Activated CD4-positive, alpha-beta T cell treated with anti-CD3 and anti-CD28 coated beads for 36 hours (primary cell): Measurements from ENCODE around the gene KNSTRN. TPM values are rescaled to one million over a fixed set of nuclear protein-coding genes. Genes with fewer than 3 reads are reported as not detected.
A peak's percentile ranks its signal among the peaks of the same experiment; 100 is the strongest.

Experiments
- ATAC-seq: fragments of 200-7000 bp; cut with Tn5 transposase; one replicate; pipeline ENCODE4 v1.10.0; 2021; ENCODE audit warnings: mild to moderate bottlenecking, moderate library complexity
- CTCF ChIA-PET: fragments of 350-600 bp; sonication (Branson Sonifier 250); formaldehyde crosslinking; loops from one replicate; lab custom pipeline; 2021; ENCODE audit warnings: antibody characterized with exemption; lab: Charles Lee
- POLR2A ChIA-PET: fragments of 350-600 bp; sonication (Branson Sonifier 250); formaldehyde crosslinking; loops from one replicate; lab custom pipeline; 2021; ENCODE audit warnings: antibody characterized with exemption, inconsistent platforms; lab: Charles Lee
- DNase-seq: peaks from one replicate; pipeline ENCODE4 v3.0.0-alpha.2; 2020
- H3K27ac Mint-ChIP-seq: one replicate; pipeline ENCODE4 v1.8.0; 2021; ENCODE audit warnings: mixed read lengths
- H3K27me3 Mint-ChIP-seq: one replicate; pipeline ENCODE4 v1.8.0; 2021; ENCODE audit warnings: mixed read lengths
- H3K36me3 Mint-ChIP-seq: one replicate; pipeline ENCODE4 v1.8.0; 2021; ENCODE audit warnings: low read depth, mixed read lengths
- H3K4me1 Mint-ChIP-seq: one replicate; pipeline ENCODE4 v1.8.0; 2021; ENCODE audit warnings: mixed read lengths
- H3K4me3 Mint-ChIP-seq: one replicate; pipeline ENCODE4 v1.8.0; 2021; ENCODE audit warnings: mild to moderate bottlenecking, moderate library complexity, mixed read lengths
- H3K9me3 Mint-ChIP-seq: one replicate; pipeline ENCODE4 v1.8.0; 2021; ENCODE audit warnings: low read depth, mixed read lengths
- intact Hi-C, 2 experiments: fragments of 100-400 bp; cut with DNase I in 1 of 2; cut with micrococcal nuclease in 1 of 2; formaldehyde crosslinking; loops; one replicate each; pipeline versions ENCODE4 v1.14.2 to v1.15.1; 2022 to 2024; cut with DNase I, micrococcal nuclease
- total RNA-seq, 2 experiments: library from RNA; stranded (reverse); gene quantifications; one replicate each; pipeline ENCODE4 v1.2.3, GENCODE V29; 2021

Gene KNSTRN
- total RNA-seq, 2 experiments from 2014 or later = 56.2 to 58.8 TPM

DNA sequence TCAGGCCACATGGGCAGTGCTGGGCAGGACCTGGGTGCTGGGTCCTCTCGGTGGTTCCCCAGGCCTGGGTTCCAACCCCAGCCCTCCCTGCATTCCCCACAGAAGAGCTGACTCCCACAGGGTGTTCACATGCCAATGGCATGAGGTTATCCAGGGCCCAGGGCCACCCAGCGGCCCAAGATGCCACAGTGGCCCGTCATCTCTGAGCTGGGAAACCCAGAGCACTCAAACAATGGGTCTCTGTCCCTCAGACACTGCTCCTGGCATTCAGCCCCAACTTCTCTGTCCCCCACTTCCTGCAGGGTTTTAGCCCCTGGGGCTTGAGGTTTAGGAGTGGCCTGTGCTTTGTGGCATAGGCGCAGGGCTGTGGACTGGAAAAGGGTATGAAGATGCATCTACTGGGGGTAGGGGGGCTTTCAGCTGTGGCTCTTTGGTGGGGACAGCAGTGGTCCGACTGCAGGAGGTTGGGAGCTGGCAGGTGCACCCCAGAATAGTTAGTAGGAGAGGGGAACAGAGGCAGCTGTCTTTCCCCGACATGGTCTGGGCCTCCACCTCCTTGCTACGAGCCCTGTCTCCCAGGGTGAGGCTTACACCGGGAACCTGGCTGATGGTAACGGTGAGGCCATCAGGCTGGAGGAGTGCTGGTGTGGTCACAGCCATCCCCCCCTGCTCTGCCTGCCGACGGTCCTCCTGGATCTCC, 43.5 kb upstream of the KNSTRN start:
- ChIA-PET CTCF (interaction anchor here (0.6 to 11.4 kb wide), 16 partner anchors 11 to 247 kb away, joined by 3 to 151 read pairs (median 5); partner anchors contain the start of genes INAFM2 and PLCB2), POLR2A (no interaction called here)
- H3K36me3 Mint-ChIP-seq = no peaks in the 10 kb centered on the region
- H3K4me1 Mint-ChIP-seq = peaks cover 10% of the 10 kb centered on the region
- intact Hi-C loops = loop anchor here (1.0 to 2.0 kb wide), 5 partner anchors 16 to 60 kb away; partner anchors contain the start of genes PLCB2 (in 2 of the 2) and INAFM2 (in 1 of the 2)
- ATAC-seq (no peak), DNase-seq (no peak)
- no peaks in the 10 kb centered on the region for H3K27me3 Mint-ChIP-seq
- H3K9me3 Mint-ChIP-seq = no peaks in the 10 kb centered on the region
- H3K4me3 Mint-ChIP-seq = no peak overlapping the region
- H3K27ac Mint-ChIP-seq = no peak overlapping the region

- CTCF ChIA-PET = interaction anchor here (0.6 to 11.4 kb wide), 13 partner anchors 12 to 180 kb away, joined by 3 to 151 read pairs (median 5); partner anchors contain the start of genes INAFM2 and PLCB2
- intact Hi-C loops = loop anchor here in 1 of 2 experiments (2.0 kb wide), 1 partner anchor 33 kb away; the partner anchor contains the start of gene PLCB2
- Mint-ChIP-seq H3K36me3 (no peaks in the 10 kb centered on the region), H3K4me1 (peaks cover 4% of the 10 kb centered on the region), H3K4me3 (no peak overlapping the region), H3K9me3 (no peaks in the 10 kb centered on the region), H3K27ac (no peak overlapping the region), H3K27me3 (no peaks in the 10 kb centered on the region)
- no peak for ATAC-seq
- POLR2A ChIA-PET = interaction anchor here (0.7 kb wide), 1 partner anchor 41 kb away, joined by 3 read pairs; no protein-coding TSS in a partner anchor
- no peak for DNase-seq
These were observed 42.9 kb upstream of the KNSTRN start for GRCh38 chr15:40339621-40339945.

DNA sequence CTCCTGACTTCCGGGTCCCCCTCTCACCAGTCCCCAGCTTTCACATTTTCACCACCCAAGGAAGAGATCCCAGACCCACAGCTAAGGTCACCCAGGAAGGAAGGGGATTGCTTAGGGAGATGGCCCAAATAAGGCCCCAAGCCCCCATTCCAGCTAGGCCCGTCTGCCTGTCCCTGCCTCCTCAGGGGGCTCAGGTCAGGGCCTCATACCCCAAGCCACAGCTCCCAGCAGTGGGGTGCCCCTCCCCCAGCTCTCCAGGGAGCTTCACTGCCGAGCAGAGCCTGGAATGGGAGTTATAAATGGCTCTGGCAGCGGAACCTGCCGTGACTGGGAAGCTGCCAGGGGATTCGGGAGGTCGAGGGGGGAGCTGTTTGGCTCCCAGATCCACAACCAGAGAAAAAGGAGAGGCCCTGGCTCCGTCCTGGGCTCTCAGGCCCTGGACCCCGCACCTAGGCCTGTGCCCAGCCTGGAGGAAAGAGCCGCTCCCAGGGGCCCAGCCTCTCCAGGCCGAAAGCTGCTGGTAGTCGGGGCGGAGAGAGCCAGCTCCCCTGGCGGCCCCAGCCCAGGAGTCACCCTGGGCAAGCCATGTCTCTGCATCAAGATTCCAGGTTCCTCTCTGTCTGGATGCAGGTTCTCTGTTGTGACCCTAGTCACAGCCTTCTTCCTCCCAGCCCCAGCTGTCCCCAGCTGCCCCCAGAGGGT, 42.3 kb upstream of the KNSTRN start:
- no peak overlapping the region for H3K27ac Mint-ChIP-seq
- H3K27me3 Mint-ChIP-seq = no peaks in the 10 kb centered on the region
- DNase-seq (no peak), ATAC-seq (no peak)
- POLR2A ChIA-PET = interaction anchor here (0.6 to 0.7 kb wide), 3 partner anchors 14 to 42 kb away, joined by 3 to 7 read pairs (median 3); no protein-coding TSS in a partner anchor
- CTCF ChIA-PET = interaction anchor here (0.6 to 11.4 kb wide), 14 partner anchors 12 to 180 kb away, joined by 3 to 151 read pairs (median 5); partner anchors contain the start of genes INAFM2 and PLCB2
- intact Hi-C loops = loop anchor here in 1 of 2 experiments (5.0 kb wide), 1 partner anchor 167 kb away; no protein-coding TSS in a partner anchor
- no peaks in the 10 kb centered on the region for H3K9me3 Mint-ChIP-seq
- H3K4me3 Mint-ChIP-seq = no peak overlapping the region
- H3K4me1 Mint-ChIP-seq = peaks cover 2% of the 10 kb centered on the region
- no peaks in the 10 kb centered on the region for H3K36me3 Mint-ChIP-seq

DNA sequence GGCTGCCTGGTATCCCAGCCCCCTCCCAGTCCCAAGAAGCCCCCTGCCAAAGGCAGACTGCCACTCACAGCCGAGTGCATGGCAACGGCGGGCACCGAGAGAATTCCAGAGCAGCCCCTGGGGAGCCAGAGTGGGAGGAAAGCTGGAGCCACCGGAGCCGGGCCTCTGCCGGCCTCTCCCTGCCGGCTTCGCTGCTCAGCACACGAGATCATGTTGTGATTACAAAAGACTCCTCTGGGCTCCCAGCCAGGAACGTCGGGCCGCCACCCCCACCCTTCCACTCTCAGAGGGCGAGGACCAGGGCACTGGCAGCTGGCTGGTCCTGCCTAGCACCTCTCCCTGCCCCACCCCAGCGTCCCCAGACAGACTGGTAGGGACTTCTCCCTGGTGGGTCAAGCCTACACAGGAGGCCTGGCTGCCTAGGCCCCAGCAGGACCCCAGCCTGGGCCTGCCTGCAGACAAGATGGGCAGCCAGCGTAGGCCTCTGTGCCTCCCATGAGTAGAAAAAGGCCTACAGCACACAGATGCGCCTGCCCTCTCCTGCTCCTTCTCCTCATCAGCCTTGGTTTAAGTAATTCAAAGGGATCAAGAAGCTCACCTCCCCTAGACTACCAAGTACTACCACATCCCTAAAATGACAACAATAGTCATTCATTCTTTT, 41.7 kb upstream of the KNSTRN start, which contains the start of gene CCDC9B:
TSS of gene CCDC9B (minus strand) at position 200 of the 661 bp plus-strand sequence. CDS start at position 80, 120 bp downstream.
- H3K27ac Mint-ChIP-seq = no peak within 1 kb of the TSS
- no peaks in the 10 kb centered on the region for H3K36me3 Mint-ChIP-seq
- H3K9me3 Mint-ChIP-seq = no peaks in the 10 kb centered on the region
- CTCF ChIA-PET = interaction anchor here (0.6 to 11.4 kb wide), 11 partner anchors 13 to 179 kb away, joined by 3 to 151 read pairs (median 12); partner anchors contain the start of genes INAFM2 and PLCB2
- POLR2A ChIA-PET = interaction anchor here (0.6 kb wide), 1 partner anchor 14 kb away, joined by 3 read pairs; no protein-coding TSS in a partner anchor
- DNase-seq (no peak), ATAC-seq (no peak)
- peaks cover 2% of the 10 kb centered on the region for H3K4me1 Mint-ChIP-seq
- H3K27me3 Mint-ChIP-seq = no peaks in the 10 kb centered on the region
- no peak within 1 kb of the TSS for H3K4me3 Mint-ChIP-seq
- intact Hi-C loops = loop anchor here in 1 of 2 experiments (5.0 kb wide), 1 partner anchor 166 kb away; no protein-coding TSS in a partner anchor

DNA sequence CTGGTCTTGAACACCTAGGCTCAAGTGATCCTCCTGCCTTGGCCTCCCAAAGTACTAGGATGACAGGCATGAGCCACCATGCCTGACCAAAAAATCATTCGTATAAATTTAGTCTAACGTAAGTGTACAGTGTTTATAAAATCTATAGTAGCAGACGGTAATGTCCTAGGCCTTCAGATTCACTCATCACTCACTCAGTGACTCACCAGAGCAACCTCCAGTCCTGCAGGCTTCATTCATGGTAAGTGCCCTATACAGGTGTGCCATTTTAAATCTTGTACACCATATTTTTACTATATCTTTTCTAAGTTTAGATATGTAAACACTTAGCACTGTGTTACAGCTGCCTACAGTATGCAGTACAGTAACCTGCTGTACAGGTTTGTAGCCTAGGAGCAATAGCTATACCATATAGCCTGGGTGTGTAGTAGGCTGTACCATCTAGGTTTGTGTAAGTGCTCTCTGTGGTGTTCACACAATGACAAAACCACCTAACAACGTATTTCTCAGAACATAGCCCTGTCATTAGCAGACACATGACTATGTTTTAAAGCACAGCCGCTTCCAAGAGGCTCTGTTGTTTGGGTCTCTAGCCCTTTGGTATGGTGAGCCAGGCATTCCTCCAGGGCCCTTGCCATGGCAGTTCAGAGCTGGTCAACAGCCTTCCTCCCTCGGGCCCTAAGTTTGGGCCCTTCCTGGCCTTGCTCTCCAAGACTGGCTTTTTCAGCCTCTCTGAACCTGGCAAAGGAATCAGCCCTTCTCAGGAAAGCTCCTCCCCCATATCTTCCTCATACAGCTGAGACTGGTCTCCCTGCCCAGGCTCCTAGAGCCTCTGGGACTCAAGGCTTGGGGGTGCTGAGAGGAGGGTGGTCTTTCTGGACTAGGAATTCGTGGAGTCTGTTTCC, 39.9 kb upstream of the KNSTRN start:
- H3K27ac Mint-ChIP-seq = no peak overlapping the region
- H3K36me3 Mint-ChIP-seq = no peaks in the 10 kb centered on the region
- ChIA-PET CTCF (interaction anchor here (0.6 to 11.4 kb wide), 16 partner anchors 9 to 99 kb away, joined by 3 to 151 read pairs (median 7); partner anchors contain the start of genes BAHD1, INAFM2, IVD and PLCB2), POLR2A (no interaction called here)
- H3K4me1 Mint-ChIP-seq = peaks cover 2% of the 10 kb centered on the region
- no peaks in the 10 kb centered on the region for H3K9me3 Mint-ChIP-seq
- ATAC-seq = no peak
- H3K27me3 Mint-ChIP-seq = no peaks in the 10 kb centered on the region
- no peak overlapping the region for H3K4me3 Mint-ChIP-seq
- intact Hi-C loops = loop anchor here in 1 of 2 experiments (5.0 kb wide), 1 partner anchor 165 kb away; no protein-coding TSS in a partner anchor
- no peak for DNase-seq

- H3K4me3 Mint-ChIP-seq = no peak overlapping the region
- H3K4me1 Mint-ChIP-seq = no peaks in the 10 kb centered on the region
- ATAC-seq (no peak), DNase-seq (no peak)
- no peaks in the 10 kb centered on the region for H3K36me3 Mint-ChIP-seq
- no peak overlapping the region for H3K27ac Mint-ChIP-seq
- H3K9me3 Mint-ChIP-seq = no peaks in the 10 kb centered on the region
- intact Hi-C loops = loop anchor here in 1 of 2 experiments (5.0 kb wide), 1 partner anchor 164 kb away; no protein-coding TSS in a partner anchor
- no peaks in the 10 kb centered on the region for H3K27me3 Mint-ChIP-seq
- ChIA-PET CTCF (interaction anchor here (0.6 to 11.4 kb wide), 20 partner anchors 8 to 165 kb away, joined by 3 to 151 read pairs (median 8); partner anchors contain the start of genes ANKRD63, BAHD1, INAFM2 and IVD), POLR2A (no interaction called here)
These were observed 39.0 kb upstream of the KNSTRN start for GRCh38 chr15:40343512-40343911.

- no peak overlapping the region for H3K27ac Mint-ChIP-seq
- no peaks in the 10 kb centered on the region for H3K36me3 Mint-ChIP-seq
- POLR2A ChIA-PET = interaction anchor here (0.6 kb wide), 1 partner anchor 476 kb away, joined by 3 read pairs; no protein-coding TSS in a partner anchor
- no peaks in the 10 kb centered on the region for H3K27me3 Mint-ChIP-seq
- H3K9me3 Mint-ChIP-seq = no peaks in the 10 kb centered on the region
- DNase-seq (no peak), ATAC-seq (no peak)
- CTCF ChIA-PET = interaction anchor here (0.6 to 11.4 kb wide), 32 partner anchors 9 to 607 kb away, joined by 3 to 151 read pairs (median 6); partner anchors contain the start of genes ANKRD63, INAFM2, IVD and PAK6
- H3K4me3 Mint-ChIP-seq = no peak overlapping the region
- intact Hi-C loops = loop anchor here (1.0 to 5.0 kb wide), 3 partner anchors 24 to 163 kb away; no protein-coding TSS in a partner anchor
- no peaks in the 10 kb centered on the region for H3K4me1 Mint-ChIP-seq
These were observed 38.3 kb upstream of the KNSTRN start for GRCh38 chr15:40344217-40344616.

DNA sequence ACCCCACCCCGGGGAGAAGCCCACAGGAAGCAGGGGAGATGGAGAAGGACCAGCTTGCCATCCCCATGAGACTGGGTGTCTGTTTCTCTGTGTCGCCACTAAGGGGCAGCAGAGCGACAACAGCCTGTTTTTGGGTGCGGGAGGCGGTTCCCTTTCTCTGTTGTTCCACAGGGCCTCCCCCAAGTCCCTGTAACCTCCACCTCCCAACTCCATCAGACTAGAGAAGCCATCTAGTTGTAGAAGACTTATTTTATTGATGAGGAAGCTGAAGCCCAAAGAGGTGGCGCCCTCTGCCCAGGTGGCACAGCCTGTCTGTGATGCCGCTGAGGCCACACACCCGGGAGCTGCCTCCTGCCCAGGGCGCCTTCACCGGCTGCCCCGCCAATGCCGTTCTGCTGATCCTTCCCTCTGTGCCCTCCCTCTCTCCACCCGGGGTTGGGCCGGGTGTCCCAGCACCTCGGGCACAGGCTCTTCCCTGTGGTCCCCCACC, 37.8 kb upstream of the KNSTRN start:
- Mint-ChIP-seq H3K36me3 (no peaks in the 10 kb centered on the region), H3K27me3 (no peaks in the 10 kb centered on the region), H3K27ac (no peak overlapping the region), H3K4me3 (no peak overlapping the region), H3K9me3 (no peaks in the 10 kb centered on the region), H3K4me1 (no peaks in the 10 kb centered on the region)
- DNase-seq (peak; percentile 85), ATAC-seq (peak; percentile 93)
- POLR2A ChIA-PET = interaction anchor here (0.6 kb wide), 1 partner anchor 477 kb away, joined by 3 read pairs; no protein-coding TSS in a partner anchor
- CTCF ChIA-PET = interaction anchor here (0.6 to 11.4 kb wide), 33 partner anchors 9 to 607 kb away, joined by 3 to 151 read pairs (median 5); partner anchors contain the start of genes ANKRD63, INAFM2, IVD and PAK6
- intact Hi-C loops = loop anchor here (1.0 to 5.0 kb wide), 3 partner anchors 24 to 163 kb away; no protein-coding TSS in a partner anchor

DNA sequence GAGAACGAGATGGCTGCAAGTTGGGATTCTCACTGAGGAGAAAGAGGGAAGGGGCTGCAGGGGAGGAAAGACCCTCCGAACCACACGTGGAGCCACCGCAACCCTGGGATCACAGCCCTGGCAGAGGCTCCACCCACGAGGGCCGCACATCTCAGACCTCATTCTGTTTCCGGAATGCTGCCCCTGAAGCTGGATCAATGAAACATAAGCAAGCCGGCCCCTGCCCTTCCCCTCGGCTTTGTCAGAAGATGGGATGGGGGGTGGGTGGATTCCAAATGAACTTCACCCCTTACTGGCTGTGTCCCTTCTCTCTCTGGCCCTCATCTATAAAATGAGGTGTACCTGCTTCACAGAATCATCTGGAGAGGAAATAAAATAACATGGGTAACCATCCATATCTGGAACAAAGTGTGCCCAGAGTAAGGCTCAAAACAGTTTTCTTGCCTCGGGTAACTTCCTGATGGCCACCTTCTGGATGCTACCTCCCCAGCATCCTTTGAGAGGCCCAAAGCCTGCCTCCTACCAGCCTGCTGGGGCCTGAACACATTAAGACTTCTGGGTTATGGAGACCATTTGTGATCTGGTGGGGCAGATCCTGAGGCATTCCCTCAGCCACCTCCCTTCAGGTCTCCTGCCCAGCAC, 37.2 kb upstream of the KNSTRN start:
- intact Hi-C loops = no loop called here
- ATAC-seq (no peak), DNase-seq (no peak)
- CTCF ChIA-PET = interaction anchor here (0.7 to 11.4 kb wide), 15 partner anchors 8 to 184 kb away, joined by 3 to 151 read pairs (median 8); partner anchors contain the start of gene INAFM2
- Mint-ChIP-seq H3K9me3 (no peaks in the 10 kb centered on the region), H3K4me1 (no peaks in the 10 kb centered on the region), H3K27ac (no peak overlapping the region), H3K4me3 (no peak overlapping the region), H3K36me3 (no peaks in the 10 kb centered on the region), H3K27me3 (no peaks in the 10 kb centered on the region)
- POLR2A ChIA-PET = no interaction called here
